ENCODE measurements around the gene RUFY1.

DNA sequence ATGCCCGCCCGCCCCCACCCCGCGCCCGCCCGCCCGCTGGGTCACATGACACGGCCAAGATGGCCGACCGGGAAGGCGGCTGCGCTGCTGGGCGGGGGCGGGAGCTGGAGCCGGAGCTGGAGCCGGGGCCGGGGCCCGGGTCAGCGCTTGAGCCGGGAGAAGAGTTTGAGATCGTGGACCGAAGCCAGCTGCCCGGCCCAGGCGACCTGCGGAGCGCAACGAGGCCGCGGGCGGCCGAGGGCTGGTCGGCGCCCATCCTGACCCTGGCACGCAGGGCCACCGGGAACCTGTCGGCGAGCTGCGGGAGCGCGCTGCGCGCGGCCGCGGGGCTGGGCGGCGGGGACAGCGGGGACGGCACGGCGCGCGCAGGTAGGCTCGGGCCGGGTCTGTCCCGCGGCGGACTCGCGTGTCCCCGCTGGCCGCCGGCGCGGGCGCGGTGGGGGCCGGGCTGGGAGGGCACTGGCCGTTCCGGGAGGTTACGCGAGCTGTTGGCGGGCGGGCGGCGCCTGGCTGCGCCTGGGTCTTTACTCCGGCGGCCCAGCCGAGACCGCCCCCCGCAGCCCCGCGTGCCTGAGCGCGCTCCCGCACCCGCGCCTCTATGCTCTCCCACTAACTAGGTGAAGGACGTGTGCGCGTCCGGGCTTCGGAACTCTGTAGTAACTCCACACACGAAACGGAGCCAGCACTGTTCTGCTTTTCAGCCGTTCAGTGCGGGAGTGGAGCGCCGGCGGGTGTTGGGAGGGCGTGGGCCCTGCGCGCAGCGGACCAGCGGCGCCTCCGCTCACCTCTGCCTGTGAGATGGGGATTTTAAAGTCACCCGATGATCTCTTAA is at the start of gene RUFY1:
- peak; percentile 68 for TF ChIP-seq POLR2A (IDR thresholded peaks at IDR 0.05)
- TF ChIP-seq, protein P1, sequence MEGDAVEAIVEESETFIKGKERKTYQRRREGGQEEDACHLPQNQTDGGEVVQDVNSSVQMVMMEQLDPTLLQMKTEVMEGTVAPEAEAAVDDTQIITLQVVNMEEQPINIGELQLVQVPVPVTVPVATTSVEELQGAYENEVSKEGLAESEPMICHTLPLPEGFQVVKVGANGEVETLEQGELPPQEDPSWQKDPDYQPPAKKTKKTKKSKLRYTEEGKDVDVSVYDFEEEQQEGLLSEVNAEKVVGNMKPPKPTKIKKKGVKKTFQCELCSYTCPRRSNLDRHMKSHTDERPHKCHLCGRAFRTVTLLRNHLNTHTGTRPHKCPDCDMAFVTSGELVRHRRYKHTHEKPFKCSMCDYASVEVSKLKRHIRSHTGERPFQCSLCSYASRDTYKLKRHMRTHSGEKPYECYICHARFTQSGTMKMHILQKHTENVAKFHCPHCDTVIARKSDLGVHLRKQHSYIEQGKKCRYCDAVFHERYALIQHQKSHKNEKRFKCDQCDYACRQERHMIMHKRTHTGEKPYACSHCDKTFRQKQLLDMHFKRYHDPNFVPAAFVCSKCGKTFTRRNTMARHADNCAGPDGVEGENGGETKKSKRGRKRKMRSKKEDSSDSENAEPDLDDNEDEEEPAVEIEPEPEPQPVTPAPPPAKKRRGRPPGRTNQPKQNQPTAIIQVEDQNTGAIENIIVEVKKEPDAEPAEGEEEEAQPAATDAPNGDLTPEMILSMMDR (IDR thresholded peaks at IDR 0.05) = peak in 2 of 3 donors; percentile 38 to 41

Data from ovary (tissue), 3 donors.